Caco-2 (cell line): Measurements from ENCODE around the gene JMJD6. TPM values are rescaled to one million over a fixed set of nuclear protein-coding genes. Genes with fewer than 3 reads are reported as not detected.
"Not testable (repeated sequence)": the region's sequence is repeated elsewhere in the genome, so short reads cannot be mapped to it uniquely, and the experiment has no call there.

Experiments used
- BruUV-seq: library from RNA; stranded (reverse); fragments of 400-500 nt; replicated peaks from 2 replicates; lab custom pipeline; 2021; lab: Mats Ljungman, UMichigan
- CTCF ChIA-PET: fragments of 300-600 bp; sonication (Branson Sonifier 250); formaldehyde crosslinking; loops from one replicate; lab custom pipeline; 2022; ENCODE audit warnings: antibody characterized with exemption; lab: Charles Lee
- POLR2A ChIA-PET: fragments of 300-600 bp; sonication (Branson Sonifier 250); formaldehyde crosslinking; loops from one replicate; lab custom pipeline; 2022; ENCODE audit warnings: antibody characterized with exemption; lab: Charles Lee
- DNase-seq, 2 experiments: peaks; one replicate each; pipeline versions ENCODE4 v3.0.0 to v3.0.0-alpha.2; 2020 to 2022
- H3K27me3 ChIP-seq: replicated peaks from 2 replicates; pipeline ENCODE4 v1.6.0; 2011; ENCODE audit warnings: low read length; ENCODE audit not compliant: control insufficient read depth, insufficient read depth
- H3K36me3 ChIP-seq: 2 replicates; pipeline ENCODE4 v1.5.1; 2011; ENCODE audit warnings: low read length; ENCODE audit not compliant: control insufficient read depth, insufficient read depth
- H3K4me1 ChIP-seq: fragments of 250-450 bp; sonication (Bioruptor Pico); 2 replicates; pipeline ENCODE4 v1.5.1; 2020; ENCODE audit warnings: mild to moderate bottlenecking
- H3K4me3 ChIP-seq: 2 replicates; pipeline ENCODE4 v1.5.1; 2011; ENCODE audit warnings: low read depth, mild to moderate bottlenecking, control low read depth, low read length
- H3K9me3 ChIP-seq: fragments of 250-450 bp; sonication (Bioruptor Pico); 2 replicates; pipeline ENCODE4 v1.5.1; 2020; ENCODE audit warnings: mild to moderate bottlenecking, moderate library complexity
- H3K27ac Mint-ChIP-seq: one replicate; pipeline ENCODE4 v1.8.0; 2022; ENCODE audit warnings: mixed read lengths; ENCODE audit not compliant: unreplicated experiment
- H3K27me3 Mint-ChIP-seq: one replicate; pipeline ENCODE4 v1.8.0; 2022; ENCODE audit warnings: mixed read lengths; ENCODE audit not compliant: insufficient read depth, unreplicated experiment
- H3K36me3 Mint-ChIP-seq: one replicate; pipeline ENCODE4 v1.8.0; 2022; ENCODE audit warnings: mild to moderate bottlenecking, mixed read lengths; ENCODE audit not compliant: insufficient read depth, unreplicated experiment
- H3K4me1 Mint-ChIP-seq: one replicate; pipeline ENCODE4 v1.8.0; 2022; ENCODE audit warnings: low read depth, mixed read lengths; ENCODE audit not compliant: unreplicated experiment
- H3K4me3 Mint-ChIP-seq: one replicate; pipeline ENCODE4 v1.8.0; 2022; ENCODE audit warnings: mild to moderate bottlenecking, moderate library complexity, mixed read lengths; ENCODE audit not compliant: unreplicated experiment
- H3K9me3 Mint-ChIP-seq: one replicate; pipeline ENCODE4 v1.8.0; 2022; ENCODE audit warnings: mixed read lengths; ENCODE audit not compliant: unreplicated experiment
- CTCF ChIP-seq, 2 experiments: fragments of 200-600 bp in 1 of 2; IDR thresholded peaks; 1 replicate in 1 of 2; 2 replicates in 1 of 2; pipeline versions ENCODE4 v1.5.1 to v1.8.0; 2011 to 2022; ENCODE audit warnings: antibody characterized with exemption in 1 of 2, control low read depth in 1 of 2, inconsistent platforms in 1 of 2, low read depth in 1 of 2, low read length in 1 of 2, mild to moderate bottlenecking in 1 of 2, moderate library complexity in 1 of 2; ENCODE audit not compliant: insufficient read depth in 1 of 2, severe bottlenecking in 1 of 2, unreplicated experiment in 1 of 2
- intact Hi-C: fragments of 100-400 bp; cut with micrococcal nuclease; formaldehyde crosslinking; loops from one replicate; pipeline ENCODE4 v1.10.0; 2022; ENCODE audit not compliant: unreplicated experiment
- total RNA-seq: library from RNA; stranded (reverse); gene quantifications from 2 replicates; pipeline ENCODE4 v1.2.3, GENCODE V29; 2022

Gene JMJD6
- total RNA-seq, 1 experiment from 2014 or later: 37.4 TPM

GRCh38 chr17:76748657-76749056 lies 22.3 kb upstream of the JMJD6 start:
- Mint-ChIP-seq H3K36me3 (peaks cover 49% of the 10 kb centered on the region), H3K9me3 (no peaks in the 10 kb centered on the region), H3K4me1 (peaks cover 7% of the 10 kb centered on the region), H3K27me3 (no peaks in the 10 kb centered on the region), H3K27ac (no peak overlapping the region), H3K4me3 (no peak overlapping the region)
- no peaks in the 10 kb centered on the region for H3K4me1 ChIP-seq
- no peaks in the 10 kb centered on the region for H3K9me3 ChIP-seq
- H3K4me3 ChIP-seq: no peak overlapping the region
- CTCF ChIA-PET: no interaction called here
- no peak for TF ChIP-seq CTCF (IDR thresholded peaks at IDR 0.05; ENCODE audit: insufficient read depth in 1 of 2, low read depth in 1 of 2, low read length in 1 of 2, severe bottlenecking in 1 of 2, unreplicated experiment in 1 of 2)
- BruUV-seq: no TSS peak
- intact Hi-C loops: no loop called here
- H3K36me3 ChIP-seq: no peaks in the 10 kb centered on the region; the same call in 1 of the 2 replicates
- H3K27me3 ChIP-seq: no peaks in the 10 kb centered on the region
- POLR2A ChIA-PET: interaction anchor here (1.8 kb wide), 1 partner anchor 41 kb away, joined by 4 read pairs; no protein-coding TSS in a partner anchor
- no peak for DNase-seq

- no peak overlapping the region for H3K27ac Mint-ChIP-seq
- H3K4me1 ChIP-seq: no peaks in the 10 kb centered on the region
- peaks cover 43% of the 10 kb centered on the region for H3K36me3 Mint-ChIP-seq
- no peak overlapping the region for H3K4me3 Mint-ChIP-seq
- no TSS peak for BruUV-seq
- H3K9me3 Mint-ChIP-seq: no peaks in the 10 kb centered on the region
- H3K36me3 ChIP-seq: no peaks in the 10 kb centered on the region; the same call in 1 of the 2 replicates
- H3K9me3 ChIP-seq: no peaks in the 10 kb centered on the region
- CTCF ChIA-PET: interaction anchor here (0.6 kb wide), 1 partner anchor 402 kb away, joined by 3 read pairs; no protein-coding TSS in a partner anchor
- H3K4me3 ChIP-seq: no peak overlapping the region
- H3K4me1 Mint-ChIP-seq: no peaks in the 10 kb centered on the region
- no peaks in the 10 kb centered on the region for H3K27me3 Mint-ChIP-seq
- no peak for TF ChIP-seq CTCF (IDR thresholded peaks at IDR 0.05; ENCODE audit: insufficient read depth in 1 of 2, low read depth in 1 of 2, low read length in 1 of 2, severe bottlenecking in 1 of 2, unreplicated experiment in 1 of 2)
- DNase-seq: no peak
- POLR2A ChIA-PET: no interaction called here
- no peaks in the 10 kb centered on the region for H3K27me3 ChIP-seq
- intact Hi-C loops: no loop called here
Measured at GRCh38 chr17:76747716-76748363, 21.4 kb upstream of the JMJD6 start.

GRCh38 chr17:76745785-76746184 lies 19.4 kb upstream of the JMJD6 start:
- H3K27ac Mint-ChIP-seq, H3K36me3 ChIP-seq, H3K4me3 Mint-ChIP-seq, intact Hi-C loops, H3K27me3 Mint-ChIP-seq, H3K4me1 Mint-ChIP-seq, BruUV-seq, H3K9me3 ChIP-seq, H3K4me3 ChIP-seq, H3K27me3 ChIP-seq, CTCF ChIA-PET, H3K9me3 Mint-ChIP-seq, DNase-seq, H3K4me1 ChIP-seq: not testable (repeated sequence)
- peaks cover 48% of the 10 kb centered on the region for H3K36me3 Mint-ChIP-seq
- POLR2A ChIA-PET: interaction anchor here (0.9 kb wide), 1 partner anchor 35 kb away, joined by 3 read pairs; the partner anchor contains the start of gene MXRA7
